GM21576 (cell line): ENCODE results near the gene TMC8.
"Not testable (repeated sequence)": the region's sequence is repeated elsewhere in the genome, so short reads cannot be mapped to it uniquely, and the experiment has no call there.

ENCODE experiments used
- ATAC-seq: cut with Tn5 transposase; IDR thresholded peaks from one replicate; pipeline ENCODE4 v1.9.1; 2021; ENCODE audit warnings: mild to moderate bottlenecking, moderate library complexity; ENCODE audit not compliant: unreplicated experiment

The TMC8 gene

DNA sequence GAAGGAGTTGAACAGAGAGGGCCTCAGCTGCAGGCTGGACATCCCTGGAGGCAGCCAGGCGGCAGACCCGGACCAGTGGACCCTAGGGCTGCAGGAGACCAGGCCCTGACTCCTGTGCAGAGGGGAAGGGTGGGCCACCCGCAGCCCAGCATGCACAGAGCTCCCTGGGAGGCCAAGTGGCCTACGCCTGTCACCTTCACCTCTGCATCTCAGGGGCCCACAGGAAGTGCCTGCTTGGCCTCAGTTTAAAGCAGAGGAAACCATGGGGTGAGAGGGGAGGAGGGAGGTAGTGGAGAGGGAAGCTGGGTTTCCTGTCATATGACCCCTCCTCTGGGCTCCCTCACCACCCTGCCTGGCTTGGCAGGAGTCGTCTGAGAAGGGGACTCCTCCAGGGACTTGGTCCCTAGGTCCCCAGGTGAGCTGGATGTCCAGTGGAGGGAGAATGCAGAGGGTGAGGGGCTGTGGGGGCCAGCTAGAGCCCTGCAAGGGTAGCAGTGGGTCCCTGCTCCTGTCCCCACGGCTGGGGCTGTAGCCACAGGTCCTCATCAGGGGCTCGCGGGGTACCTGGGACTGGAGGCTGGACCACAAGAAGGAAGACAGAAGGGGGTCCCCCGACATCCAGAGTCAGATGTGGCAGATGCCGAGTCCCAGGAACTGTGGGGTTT lies at the start of gene TMC8:
TSS of gene TMC8 (plus strand) at position 335 of the 665 bp plus-strand sequence. CDS start 818 bp downstream, outside the sequence.
- ATAC-seq = no peak

GRCh38 chr17:78081551-78081950 lies 49.0 kb upstream of the TMC8 start:
- no peak for ATAC-seq

- ATAC-seq = not testable (repeated sequence)
Measured at GRCh38 chr17:78082355-78082872, 48.2 kb upstream of the TMC8 start.

DNA sequence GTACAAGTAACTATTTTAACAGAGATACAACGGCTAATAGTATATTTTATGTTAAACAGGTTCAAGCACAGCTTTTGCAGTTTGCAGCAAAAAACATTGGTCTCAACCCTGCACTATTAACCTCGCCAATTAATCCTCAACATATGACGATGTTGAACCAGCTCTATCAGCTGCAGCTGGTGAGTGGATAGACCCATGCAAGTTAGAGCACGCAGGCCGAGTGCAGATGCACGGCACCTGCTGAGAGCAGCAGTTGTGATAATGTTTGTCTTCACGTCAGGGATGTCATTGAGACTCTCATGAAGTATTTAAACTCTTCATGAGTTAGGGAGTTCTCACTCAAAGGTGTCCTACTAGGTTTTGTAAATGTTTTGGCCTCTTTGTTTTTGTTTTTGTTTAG lies 47.6 kb upstream of the TMC8 start:
- ATAC-seq = no peak

- ATAC-seq = no peak
Measured at GRCh38 chr17:78086740-78087139, 43.8 kb upstream of the TMC8 start.

GRCh38 chr17:78088529-78088928 lies 42.0 kb upstream of the TMC8 start:
- no peak for ATAC-seq

- ATAC-seq = no peak
Measured at GRCh38 chr17:78089576-78090281, 40.8 kb upstream of the TMC8 start.

DNA sequence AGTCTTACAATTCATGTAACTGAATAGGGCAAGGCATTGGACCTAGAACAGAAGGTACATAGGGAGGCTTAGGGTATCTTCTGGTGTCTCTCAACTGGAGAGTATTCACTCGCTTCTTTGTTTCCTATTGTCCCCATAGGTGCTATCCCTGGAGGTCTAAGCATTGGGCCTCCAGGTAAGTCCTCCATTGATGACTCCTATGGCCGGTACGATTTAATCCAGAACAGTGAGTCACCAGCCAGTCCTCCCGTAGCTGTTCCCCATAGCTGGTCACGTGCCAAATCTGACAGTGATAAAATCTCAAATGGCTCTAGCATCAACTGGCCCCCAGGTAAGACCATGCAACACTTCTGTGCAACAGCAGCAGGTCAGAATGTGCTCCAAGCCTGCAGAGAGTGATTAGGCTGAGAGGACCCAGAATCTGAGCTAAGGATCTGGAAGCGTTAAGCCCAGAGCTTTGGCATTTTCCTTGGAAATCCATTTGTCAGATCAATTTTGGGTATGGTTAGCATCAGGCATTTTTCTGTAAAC lies 37.7 kb upstream of the TMC8 start:
- ATAC-seq = no peak

DNA sequence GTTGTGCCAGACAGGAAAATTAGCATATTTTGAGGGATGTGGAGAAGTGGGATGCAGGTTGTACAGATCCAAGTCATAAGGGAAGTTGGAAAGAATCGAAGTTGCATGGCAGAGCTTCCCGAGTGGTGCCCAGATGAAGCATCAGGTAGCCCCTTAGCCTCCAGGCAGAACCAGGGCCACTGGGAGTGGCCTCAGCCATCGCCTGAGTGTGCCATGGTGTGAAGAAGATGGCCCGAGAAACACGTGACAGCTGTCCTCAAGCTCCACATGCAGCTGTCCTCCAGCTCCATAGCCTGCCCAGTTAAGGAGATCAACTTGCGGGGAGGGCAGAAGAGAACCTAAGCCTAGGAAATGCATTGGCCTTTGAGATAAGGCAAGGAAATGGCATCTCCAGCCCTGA lies 35.5 kb upstream of the TMC8 start:
- no peak for ATAC-seq

DNA sequence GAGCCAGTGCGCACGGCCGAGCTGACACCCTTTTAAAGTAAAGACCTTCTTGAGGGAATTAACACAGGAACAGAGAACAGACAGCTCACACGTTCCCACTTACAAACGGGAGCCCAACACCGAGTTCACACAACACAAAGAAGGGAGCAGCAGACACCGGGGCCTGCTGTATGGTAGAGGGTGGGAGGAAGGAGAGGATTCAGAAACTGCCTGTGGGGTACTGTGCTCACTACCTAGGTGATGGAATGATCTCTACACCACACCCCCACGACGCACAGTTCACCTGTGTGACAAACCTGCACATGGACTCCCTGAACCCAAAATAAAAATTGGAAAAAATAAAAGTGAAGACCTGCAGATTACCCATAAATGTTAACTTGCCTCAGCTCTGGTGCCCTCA lies 34.5 kb upstream of the TMC8 start:
- ATAC-seq = no peak

DNA sequence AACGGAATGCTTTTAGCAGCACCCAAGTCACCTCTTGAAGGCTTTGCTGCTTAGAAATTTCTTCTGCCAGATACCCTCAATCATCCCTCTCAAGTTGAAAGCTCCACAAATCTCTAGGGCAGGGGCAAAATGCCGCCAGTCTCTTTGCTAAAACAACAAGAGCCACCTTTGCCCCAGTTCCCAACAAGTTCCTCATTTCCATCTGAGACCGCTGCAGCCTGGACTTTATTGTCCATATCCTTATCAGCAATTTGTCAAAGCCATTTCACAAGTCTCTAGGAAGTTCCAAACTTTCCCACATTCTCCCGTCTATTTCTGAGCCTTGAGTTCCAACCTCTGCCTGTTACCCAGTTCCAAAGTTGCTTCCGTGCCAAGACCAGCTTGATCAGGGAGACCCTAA lies 29.5 kb upstream of the TMC8 start:
- no peak for ATAC-seq

- ATAC-seq = no peak
Measured at GRCh38 chr17:78101542-78101941, 29.0 kb upstream of the TMC8 start.

- ATAC-seq = no peak
Measured at GRCh38 chr17:78103311-78103710, 27.3 kb upstream of the TMC8 start.

DNA sequence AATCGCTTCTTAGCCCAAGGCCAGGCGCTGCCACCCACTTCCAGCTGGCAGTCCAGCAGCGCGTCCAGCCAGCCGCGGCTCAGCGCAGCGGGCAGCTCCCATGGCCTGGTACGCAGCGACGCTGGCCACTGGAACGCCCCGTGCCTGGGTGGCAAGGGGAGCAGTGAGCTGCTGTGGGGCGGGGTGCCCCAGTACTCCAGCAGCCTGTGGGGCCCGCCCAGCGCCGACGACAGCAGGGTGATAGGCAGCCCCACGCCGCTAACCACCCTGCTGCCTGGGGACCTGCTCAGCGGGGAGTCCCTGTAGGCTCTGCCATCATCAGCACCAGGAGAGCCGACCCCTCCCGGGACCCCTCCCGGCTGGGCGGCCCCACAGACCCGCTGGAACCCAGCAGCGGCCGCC lies 26.0 kb upstream of the TMC8 start:
- no peak for ATAC-seq

DNA sequence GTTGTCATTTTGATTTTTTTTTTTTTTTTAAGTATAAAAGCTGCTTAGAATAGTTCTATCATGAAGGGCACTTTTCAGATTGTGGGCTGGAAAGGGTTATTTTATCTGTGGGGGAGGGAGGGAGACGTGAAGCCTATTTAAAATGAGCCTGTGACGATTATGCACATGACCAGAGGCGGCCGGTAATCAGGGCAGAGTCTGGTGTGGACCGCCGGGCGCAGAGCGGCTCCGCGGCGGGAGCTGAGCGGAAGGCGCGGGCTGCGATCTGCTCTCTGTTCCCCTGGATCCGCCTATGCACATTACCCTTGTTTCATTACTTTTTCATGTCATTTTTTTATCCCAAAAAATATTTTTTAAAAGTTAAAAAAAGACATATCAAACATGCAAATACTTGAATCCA lies 25.5 kb upstream of the TMC8 start:
- no peak for ATAC-seq

DNA sequence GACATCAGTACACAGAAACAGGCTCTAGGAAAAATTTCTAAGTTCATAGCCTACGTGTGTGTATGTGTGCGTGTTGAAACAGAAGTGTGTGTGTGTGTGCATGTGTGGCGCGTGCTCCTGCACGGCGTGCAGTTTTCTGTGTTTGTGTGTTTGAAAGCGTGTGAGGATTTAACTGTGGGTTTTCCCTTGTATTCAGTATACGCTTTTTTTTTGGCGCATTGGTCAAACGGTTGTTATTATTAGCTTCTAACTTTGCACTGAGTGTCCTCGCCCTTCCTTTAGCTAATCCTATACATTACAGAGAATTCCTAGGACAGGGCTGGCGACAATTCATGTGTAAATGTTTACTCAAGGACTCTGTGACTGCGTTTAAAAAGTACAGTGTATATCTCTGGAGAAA lies 25.0 kb upstream of the TMC8 start:
- no peak for ATAC-seq

GRCh38 chr17:78106211-78106610 lies 24.4 kb upstream of the TMC8 start:
- no peak for ATAC-seq

- ATAC-seq = no peak
Measured at GRCh38 chr17:78107457-78107856, 23.1 kb upstream of the TMC8 start.

GRCh38 chr17:78107976-78108725 lies 22.4 kb upstream of the TMC8 start:
- ATAC-seq = no peak

GRCh38 chr17:78108726-78109488 lies 21.7 kb upstream of the TMC8 start:
- no peak for ATAC-seq

DNA sequence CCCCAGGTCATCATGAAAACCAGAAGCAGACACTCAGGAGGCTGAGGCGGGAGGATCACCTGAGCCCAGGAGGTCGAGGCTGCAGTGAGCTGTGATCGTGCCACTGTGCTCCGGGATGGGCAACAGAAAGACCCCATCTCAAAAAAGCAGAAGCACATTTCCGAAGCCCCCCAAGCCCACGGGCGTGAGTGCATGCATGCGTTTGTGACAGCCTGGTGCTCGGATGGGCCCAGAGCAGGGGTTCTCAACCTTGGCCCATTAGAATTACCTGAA lies 21.1 kb upstream of the TMC8 start:
- no peak for ATAC-seq
